ENCODE data around the gene DNAH9. TPM values are rescaled to one million over a fixed set of nuclear protein-coding genes. Genes with fewer than 3 reads are reported as not detected.

Gene DNAH9
- total and polyA plus RNA-seq, 2 donors (not counting 1 experiment from before 2014, with no cell fraction given), result not detected

- Histone ChIP-seq H3K27ac (ENCODE audit: low read length in 2 of 2) (no peak overlapping the region), H4K20me1 (ENCODE audit: control insufficient read depth, insufficient read depth, low read length, poor library complexity, severe bottlenecking) (no peaks in the 10 kb centered on the region), H3K4me3 (ENCODE audit: control extremely low read depth in 1 of 5, extremely low read depth in 1 of 5, insufficient read depth in 1 of 5, low read depth in 2 of 5, low read length in 4 of 5) (no peak overlapping the region), H2AFZ (ENCODE audit: insufficient read depth, low read depth, low read length, poor library complexity, severe bottlenecking) (no peak overlapping the region), H3K36me3 (replicated peaks in 1 of 2; ENCODE audit: control extremely low read depth in 1 of 2, control insufficient read depth in 1 of 2, extremely low read depth in 1 of 2, insufficient read depth in 2 of 2, low read length in 1 of 2) (no peaks in the 10 kb centered on the region), H3K4me1 (ENCODE audit: control insufficient read depth in 2 of 2, insufficient read depth in 2 of 2, low read length in 2 of 2) (no peaks in the 10 kb centered on the region), H3K27me3 (replicated peaks in 1 of 4; ENCODE audit: control extremely low read depth in 1 of 4, control insufficient read depth in 3 of 4, insufficient read depth in 4 of 4, low read length in 3 of 4) (no peaks in the 10 kb centered on the region), H3K79me2 (ENCODE audit: control insufficient read depth, insufficient read depth, low read length) (no peaks in the 10 kb centered on the region), H3K9me3 (ENCODE audit: control extremely low read depth in 1 of 3, control insufficient read depth in 2 of 3, insufficient read depth in 1 of 3, low read length in 2 of 3) (peaks cover 0 to 11% (median 0%) of the 10 kb centered on the region in 3 donors), H3K9ac (ENCODE audit: low read length) (no peak overlapping the region), H3K4me2 (replicated peaks; ENCODE audit: low read depth, low read length, poor library complexity, severe bottlenecking) (no peak overlapping the region)
- TF ChIP-seq EZH2 (IDR thresholded peaks at IDR 0.05; ENCODE audit: borderline replicate concordance, insufficient read depth, low read depth, low read length, poor library complexity, severe bottlenecking), result no peak
- TF ChIP-seq, protein P1, sequence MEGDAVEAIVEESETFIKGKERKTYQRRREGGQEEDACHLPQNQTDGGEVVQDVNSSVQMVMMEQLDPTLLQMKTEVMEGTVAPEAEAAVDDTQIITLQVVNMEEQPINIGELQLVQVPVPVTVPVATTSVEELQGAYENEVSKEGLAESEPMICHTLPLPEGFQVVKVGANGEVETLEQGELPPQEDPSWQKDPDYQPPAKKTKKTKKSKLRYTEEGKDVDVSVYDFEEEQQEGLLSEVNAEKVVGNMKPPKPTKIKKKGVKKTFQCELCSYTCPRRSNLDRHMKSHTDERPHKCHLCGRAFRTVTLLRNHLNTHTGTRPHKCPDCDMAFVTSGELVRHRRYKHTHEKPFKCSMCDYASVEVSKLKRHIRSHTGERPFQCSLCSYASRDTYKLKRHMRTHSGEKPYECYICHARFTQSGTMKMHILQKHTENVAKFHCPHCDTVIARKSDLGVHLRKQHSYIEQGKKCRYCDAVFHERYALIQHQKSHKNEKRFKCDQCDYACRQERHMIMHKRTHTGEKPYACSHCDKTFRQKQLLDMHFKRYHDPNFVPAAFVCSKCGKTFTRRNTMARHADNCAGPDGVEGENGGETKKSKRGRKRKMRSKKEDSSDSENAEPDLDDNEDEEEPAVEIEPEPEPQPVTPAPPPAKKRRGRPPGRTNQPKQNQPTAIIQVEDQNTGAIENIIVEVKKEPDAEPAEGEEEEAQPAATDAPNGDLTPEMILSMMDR (IDR thresholded peaks at IDR 0.05), result no peak
- Mint-ChIP-seq H3K4me1 (no peaks in the 10 kb centered on the region), H3K4me3 (no peak overlapping the region), H3K27me3 (no peaks in the 10 kb centered on the region), H3K27ac (no peak overlapping the region), H3K9me3 (ENCODE audit: insufficient read depth) (no peaks in the 10 kb centered on the region)
- ATAC-seq (ENCODE audit: low read depth) (no peak), DNase-seq (no peak)
- 95% methylated on average over 3 of the region's 8 CpGs for WGBS (ENCODE audit: insufficient coverage)
- POLR2A ChIA-PET, result no interaction called here
- CTCF ChIA-PET, result no interaction called here
- intact Hi-C loops (cut with micrococcal nuclease), result no loop called here
Observed at GRCh38 chr17:11618861-11619566, 20.7 kb downstream of the DNAH9 start.

DNA sequence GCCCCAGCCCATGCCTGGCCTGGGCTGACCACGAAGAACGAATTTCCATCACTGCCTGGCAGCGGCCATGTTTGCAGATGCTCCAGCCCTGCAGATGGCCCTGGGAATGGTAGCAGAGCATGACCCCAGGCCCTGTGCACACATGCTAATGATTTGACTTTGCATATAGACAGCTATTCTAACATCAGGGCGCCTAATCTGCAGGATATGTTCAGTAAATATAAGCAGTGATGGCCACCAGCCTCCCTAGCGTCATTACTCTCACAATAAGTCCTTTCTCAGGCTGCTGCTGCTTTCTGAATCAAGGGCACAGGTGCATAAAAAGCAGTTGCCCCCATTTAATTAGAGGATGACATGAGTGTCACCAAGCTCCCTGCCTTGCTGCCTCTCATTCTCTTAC lies 24.2 kb downstream of the DNAH9 start:
- CTCF ChIA-PET, result interaction anchor here (1.4 kb wide), 1 partner anchor 22 kb away, joined by 5 read pairs; no protein-coding TSS in a partner anchor
- Histone ChIP-seq H3K9ac (ENCODE audit: low read length) (no peak overlapping the region), H3K27ac (ENCODE audit: low read length in 2 of 2) (no peak overlapping the region), H3K4me1 (ENCODE audit: control insufficient read depth in 2 of 2, insufficient read depth in 2 of 2, low read length in 2 of 2) (no peaks in the 10 kb centered on the region), H3K4me3 (ENCODE audit: control extremely low read depth in 1 of 5, extremely low read depth in 1 of 5, insufficient read depth in 1 of 5, low read depth in 2 of 5, low read length in 4 of 5) (no peak overlapping the region), H3K36me3 (replicated peaks in 1 of 2; ENCODE audit: control extremely low read depth in 1 of 2, control insufficient read depth in 1 of 2, extremely low read depth in 1 of 2, insufficient read depth in 2 of 2, low read length in 1 of 2) (no peaks in the 10 kb centered on the region), H3K4me2 (replicated peaks; ENCODE audit: low read depth, low read length, poor library complexity, severe bottlenecking) (no peak overlapping the region), H2AFZ (ENCODE audit: insufficient read depth, low read depth, low read length, poor library complexity, severe bottlenecking) (no peak overlapping the region), H3K27me3 (replicated peaks in 1 of 4; ENCODE audit: control extremely low read depth in 1 of 4, control insufficient read depth in 3 of 4, insufficient read depth in 4 of 4, low read length in 3 of 4) (no peaks in the 10 kb centered on the region), H4K20me1 (ENCODE audit: control insufficient read depth, insufficient read depth, low read length, poor library complexity, severe bottlenecking) (no peaks in the 10 kb centered on the region), H3K9me3 (ENCODE audit: control extremely low read depth in 1 of 3, control insufficient read depth in 2 of 3, insufficient read depth in 1 of 3, low read length in 2 of 3) (peaks cover 0 to 7% (median 0%) of the 10 kb centered on the region in 3 donors), H3K79me2 (ENCODE audit: control insufficient read depth, insufficient read depth, low read length) (no peaks in the 10 kb centered on the region)
- 85% methylated on average over 3 of the region's 5 CpGs for WGBS (ENCODE audit: insufficient coverage)
- Mint-ChIP-seq H3K27ac (no peak overlapping the region), H3K9me3 (ENCODE audit: insufficient read depth) (no peaks in the 10 kb centered on the region), H3K4me3 (no peak overlapping the region), H3K27me3 (no peaks in the 10 kb centered on the region), H3K4me1 (no peaks in the 10 kb centered on the region)
- DNase-seq (no peak), ATAC-seq (ENCODE audit: low read depth) (no peak)
- POLR2A ChIA-PET, result no interaction called here
- intact Hi-C loops (cut with micrococcal nuclease), result no loop called here
- TF ChIP-seq, protein P1 (IDR thresholded peaks at IDR 0.05), result no peak
- TF ChIP-seq EZH2 (IDR thresholded peaks at IDR 0.05; ENCODE audit: borderline replicate concordance, insufficient read depth, low read depth, low read length, poor library complexity, severe bottlenecking), result no peak
